A673 (cell line): ENCODE results near the gene IPO13. TPM values are rescaled to one million over a fixed set of nuclear protein-coding genes. Genes with fewer than 3 reads are reported as not detected.

Source experiments
- BruUV-seq: library from RNA; stranded (reverse); fragments of 400-500 nt; replicated peaks from 2 replicates; lab custom pipeline; 2021; lab: Mats Ljungman, UMichigan
- CTCF ChIA-PET: fragments of 300-600 bp; sonication (Branson Sonifier 250); formaldehyde crosslinking; loops from one replicate; lab custom pipeline; 2022; ENCODE audit warnings: antibody characterized with exemption; lab: Charles Lee
- POLR2A ChIA-PET: fragments of 300-600 bp; sonication (Branson Sonifier 250); formaldehyde crosslinking; loops from one replicate; lab custom pipeline; 2022; ENCODE audit warnings: antibody characterized with exemption; ENCODE audit not compliant: low non-redundant PET; lab: Charles Lee
- DNase-seq: peaks from one replicate; pipeline ENCODE4 v3.0.0-alpha.2; 2015; ENCODE audit warnings: low spot score
- H3K27ac ChIP-seq: fragments of 200-600 bp; sonication (generic); 2 replicates; pipeline ENCODE4 v1.5.1; 2016; ENCODE audit warnings: mixed run types, low read depth, mild to moderate bottlenecking, mixed read lengths, antibody characterized with exemption, low read length; ENCODE audit not compliant: poor library complexity, severe bottlenecking
- H3K27me3 ChIP-seq: fragments of 200-600 bp; sonication (generic); replicated peaks from 2 replicates; pipeline ENCODE4 v1.6.1; 2017; ENCODE audit warnings: mixed run types, low read depth, mild to moderate bottlenecking, mixed read lengths, antibody characterized with exemption, low read length; ENCODE audit not compliant: insufficient read depth, poor library complexity
- H3K36me3 ChIP-seq: fragments of 200-600 bp; sonication (generic); 2 replicates; pipeline ENCODE4 v1.6.1; 2016; ENCODE audit warnings: mixed run types, mild to moderate bottlenecking, mixed read lengths, antibody characterized with exemption, low read length; ENCODE audit not compliant: insufficient read depth, poor library complexity, severe bottlenecking
- H3K4me1 ChIP-seq: fragments of 200-600 bp; sonication (generic); 2 replicates; pipeline ENCODE4 v1.6.1; 2017; ENCODE audit warnings: mixed run types, mild to moderate bottlenecking, mixed read lengths, antibody characterized with exemption, low read length; ENCODE audit not compliant: insufficient read depth, poor library complexity, severe bottlenecking
- H3K4me3 ChIP-seq: fragments of 200-600 bp; sonication (generic); 2 replicates; pipeline ENCODE4 v1.5.1; 2016; ENCODE audit warnings: low read depth, mixed run types, mild to moderate bottlenecking, mixed read lengths, low read length; ENCODE audit not compliant: poor library complexity, severe bottlenecking
- H3K9me3 ChIP-seq: fragments of 200-600 bp; sonication (generic); 2 replicates; pipeline ENCODE4 v1.6.1; 2016; ENCODE audit warnings: mixed run types, low read depth, mild to moderate bottlenecking, mixed read lengths, antibody characterized with exemption, low read length; ENCODE audit not compliant: poor library complexity, severe bottlenecking
- CTCF ChIP-seq: fragments of 300-800, 200-600 bp; sonication (generic); conservative IDR thresholded peaks from 2 replicates; pipeline ENCODE4 v1.5.1; 2017; ENCODE audit warnings: low read depth, mild to moderate bottlenecking, antibody characterized with exemption, low read length, moderate library complexity, mixed read lengths
- EZH2 ChIP-seq: fragments of 200-600 bp; sonication (generic); IDR thresholded peaks from 2 replicates; pipeline ENCODE4 v1.6.1; 2017; ENCODE audit warnings: borderline replicate concordance, low read depth, mild to moderate bottlenecking, mixed read lengths, antibody characterized with exemption, low read length; ENCODE audit not compliant: poor library complexity, severe bottlenecking
- intact Hi-C: fragments of 100-400 bp; cut with micrococcal nuclease; formaldehyde crosslinking; loops from one replicate; pipeline ENCODE4 v1.10.0; 2022; ENCODE audit not compliant: unreplicated experiment
- total RNA-seq: library from RNA; stranded (reverse); gene quantifications from 2 replicates; pipeline ENCODE4 v1.2.3, GENCODE V29; 2021

Gene IPO13
- total RNA-seq, 1 experiment from 2014 or later = 53.4 TPM

- DNase-seq = peak; percentile 69
- no TSS peak for BruUV-seq
- TF ChIP-seq EZH2 = no peak
- no peak for TF ChIP-seq CTCF
Measured at GRCh38 chr1:43978551-43979260, 32.0 kb downstream of the IPO13 start, which contains the start of gene B4GALT2. Gene B4GALT2, plus strand, starts transcription at chr1:43979210. Its CDS starts 1,951 bp downstream, at chr1:43981161.

GRCh38 chr1:43979261-43979527 lies 32.4 kb downstream of the IPO13 start:
- DNase-seq = no peak
- Histone ChIP-seq H3K36me3 (peaks cover 28% of the 10 kb centered on the region), H3K27me3 (no peaks in the 10 kb centered on the region), H3K9me3 (no peaks in the 10 kb centered on the region), H3K4me3 (peak overlapping the region; percentile 65), H3K4me1 (peaks cover 27% of the 10 kb centered on the region), H3K27ac (peak overlapping the region; percentile 85)
- ChIA-PET POLR2A (no interaction called here), CTCF (no interaction called here)
- intact Hi-C loops = no loop called here
- TF ChIP-seq EZH2 = no peak
- TF ChIP-seq CTCF = no peak
- no TSS peak for BruUV-seq

More at GRCh38 chr1:43978551-43979260, 32.0 kb downstream of the IPO13 start, which contains the start of gene B4GALT2:
- ChIA-PET CTCF (no interaction called here), POLR2A (no interaction called here)
- Histone ChIP-seq H3K4me1 (peaks cover 27% of the 10 kb centered on the region), H3K9me3 (no peaks in the 10 kb centered on the region), H3K4me3 (peak within 1 kb of the TSS; percentile 65), H3K36me3 (peaks cover 27% of the 10 kb centered on the region), H3K27ac (peak within 1 kb of the TSS; percentile 85), H3K27me3 (no peaks in the 10 kb centered on the region)
- intact Hi-C loops = no loop called here

GRCh38 chr1:43979528-43980254 lies 32.9 kb downstream of the IPO13 start:
- H3K27me3 ChIP-seq = no peaks in the 10 kb centered on the region
- TF ChIP-seq CTCF (no peak), EZH2 (no peak)
- POLR2A ChIA-PET = no interaction called here
- CTCF ChIA-PET = no interaction called here
- peaks cover 33% of the 10 kb centered on the region for H3K36me3 ChIP-seq
- peak overlapping the region; percentile 65 for H3K4me3 ChIP-seq
- intact Hi-C loops = no loop called here
- no peaks in the 10 kb centered on the region for H3K9me3 ChIP-seq
- peaks cover 27% of the 10 kb centered on the region for H3K4me1 ChIP-seq
- no TSS peak for BruUV-seq
- peak; percentile 42 for DNase-seq
- H3K27ac ChIP-seq = peak overlapping the region; percentile 85
